ENCODE data around the gene C5orf22.

- TF ChIP-seq CTCF (IDR thresholded peaks at IDR 0.05) (no peak), EZH2 (IDR thresholded peaks at IDR 0.05; ENCODE audit: borderline replicate concordance, insufficient read depth, low read depth, low read length, poor library complexity, severe bottlenecking) (no peak)
Observed at GRCh38 chr5:31554552-31554951, 22.5 kb downstream of the C5orf22 start.
